Upper lobe of left lung (tissue), 6 donors: Measurements from ENCODE around the gene RTL1. TPM values are rescaled to one million over a fixed set of nuclear protein-coding genes. Genes with fewer than 3 reads are reported as not detected.

Experiments
- ATAC-seq, 2 donors: fragments of 200-7000 bp; cut with Tn5 transposase; one replicate each; pipeline ENCODE4 v1.9.1; 2022; ENCODE audit warnings: mild to moderate bottlenecking in 2 of 2, moderate library complexity in 2 of 2; ENCODE audit not compliant: low FRiP score in 2 of 2
- DNase-seq, 2 donors: peaks; one replicate each; pipeline ENCODE4 v3.0.0-alpha.2; 2019 to 2020
- H3K27ac ChIP-seq, 4 donors: fragments of 200-600 bp; sonication (generic); one replicate each; pipeline ENCODE4 v1.5.1; 2016 to 2019
- H3K27me3 ChIP-seq, 4 donors: fragments of 200-600 bp; sonication (generic); one replicate each; pipeline ENCODE4 v1.5.1; 2017 to 2019
- H3K36me3 ChIP-seq, 4 donors: fragments of 200-600 bp; sonication (generic); one replicate each; pipeline ENCODE4 v1.5.1; 2016 to 2019
- H3K4me1 ChIP-seq, 4 donors: fragments of 200-600 bp; sonication (generic); one replicate each; pipeline ENCODE4 v1.5.1; 2018 to 2019
- H3K4me3 ChIP-seq, 4 donors: fragments of 200-600 bp; sonication (generic); one replicate each; pipeline ENCODE4 v1.5.1; 2017 to 2019; ENCODE audit warnings: mild to moderate bottlenecking in 2 of 4, moderate library complexity in 1 of 4
- H3K9me3 ChIP-seq, 4 donors: fragments of 200-600 bp; sonication (generic); one replicate each; pipeline ENCODE4 v1.5.1; 2018 to 2019
- EP300 ChIP-seq, 4 donors: sonication (generic); formaldehyde crosslinking; IDR thresholded peaks; one replicate each; pipeline ENCODE4 v1.5.1; 2017; ENCODE audit warnings: antibody characterized with exemption in 4 of 4, control low read depth in 2 of 4
- POLR2A ChIP-seq, 4 donors: fragments of 450-650 bp; IDR thresholded peaks; one replicate each; pipeline ENCODE4 v1.5.1; 2016 to 2017; ENCODE audit warnings: antibody characterized with exemption in 4 of 4, mild to moderate bottlenecking in 2 of 4
- POLR2AphosphoS5 ChIP-seq, 2 donors: sonication (generic); formaldehyde crosslinking; IDR thresholded peaks; one replicate each; pipeline ENCODE4 v1.5.1; 2017; ENCODE audit warnings: antibody characterized with exemption in 2 of 2
- WGBS, 2 donors: methylation state at CpG; one replicate each; pipeline ENCODE4 v1.1.5; 2017 to 2018; 5-methylcytosine and 5-hydroxymethylcytosine counted together
- small RNA-seq, 4 donors: library from RNA; depleted of rRNA; stranded (forward); fragments of <200 nt; gene quantifications; one replicate each; pipeline ENCODE3, GENCODE V24; 2016
- total RNA-seq, 6 donors: library from RNA; depleted of rRNA in 4 of 6; stranded (reverse); fragments of >200 nt in 4 of 6; gene quantifications; one replicate each; pipeline versions ENCODE4 v1.1.0 to v1.2.1, GENCODE V29; 2016 to 2021
- TF ChIP-seq, protein P1 (sequence below), 6 experiments: fragments of 450-650 bp in 4 of 6; fragments of 200-600 bp in 2 of 6; sonication (generic) in 2 of 6; IDR thresholded peaks; one replicate each; pipeline ENCODE4 v1.5.1; 2016 to 2019; ENCODE audit warnings: antibody characterized with exemption in 6 of 6
- donor health status: DM: no; HTN: no; CAD: no; lungs with moderate emphysema.
- donor health status: DM: no; HTN: yes; CAD: no; lungs with severe emphysema.

Gene RTL1
- total RNA-seq, 6 donors from 2014 or later = not detected

DNA sequence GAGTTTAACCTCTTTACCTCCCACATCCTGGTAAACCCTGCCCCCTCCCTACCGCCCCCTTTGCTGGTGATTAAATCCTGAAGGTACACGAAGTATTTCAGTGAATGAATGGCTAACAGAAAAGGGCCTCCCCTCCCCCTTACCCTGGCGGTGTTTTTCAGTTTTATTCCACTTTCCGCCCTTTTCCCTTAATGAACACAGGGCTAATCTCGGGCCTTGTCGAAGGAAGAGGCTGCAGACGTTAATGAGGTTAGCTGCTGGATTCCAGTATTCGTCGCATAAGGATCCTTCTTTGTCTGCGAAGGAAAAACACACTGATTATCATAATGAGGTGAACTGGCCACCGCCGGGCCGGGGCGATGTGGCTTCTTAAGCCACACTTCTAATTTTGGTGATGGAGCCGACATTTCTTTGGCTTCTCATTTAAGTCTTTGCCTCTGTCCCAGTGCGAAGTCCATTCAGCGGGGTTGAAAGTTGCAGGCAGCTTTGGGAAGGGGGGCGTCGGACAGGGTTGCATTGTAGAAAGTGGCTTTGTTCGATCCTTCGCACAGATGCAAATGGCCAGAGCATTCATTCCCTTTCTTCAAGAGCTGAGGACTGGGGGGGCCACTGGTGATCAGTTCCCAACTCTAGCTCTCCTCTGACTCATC is 71.1 kb downstream of the RTL1 start:
- Histone ChIP-seq H3K27me3 (peaks cover 0 to 6% (median 0%) of the 10 kb centered on the region in 4 donors), H3K4me1 (no peaks in the 10 kb centered on the region), H3K4me3 (no peak overlapping the region), H3K27ac (no peak overlapping the region), H3K9me3 (peaks cover 0 to 8% (median 2%) of the 10 kb centered on the region in 4 donors), H3K36me3 (no peaks in the 10 kb centered on the region)
- WGBS, 2 donors = 80 to 83% methylated on average over 21 of the region's 21 CpGs
- no peak for DNase-seq
- TF ChIP-seq POLR2A (IDR thresholded peaks at IDR 0.05) (no peak), EP300 (IDR thresholded peaks at IDR 0.05) (no peak), POLR2AphosphoS5 (IDR thresholded peaks at IDR 0.05) (no peak)
- TF ChIP-seq, protein P1, sequence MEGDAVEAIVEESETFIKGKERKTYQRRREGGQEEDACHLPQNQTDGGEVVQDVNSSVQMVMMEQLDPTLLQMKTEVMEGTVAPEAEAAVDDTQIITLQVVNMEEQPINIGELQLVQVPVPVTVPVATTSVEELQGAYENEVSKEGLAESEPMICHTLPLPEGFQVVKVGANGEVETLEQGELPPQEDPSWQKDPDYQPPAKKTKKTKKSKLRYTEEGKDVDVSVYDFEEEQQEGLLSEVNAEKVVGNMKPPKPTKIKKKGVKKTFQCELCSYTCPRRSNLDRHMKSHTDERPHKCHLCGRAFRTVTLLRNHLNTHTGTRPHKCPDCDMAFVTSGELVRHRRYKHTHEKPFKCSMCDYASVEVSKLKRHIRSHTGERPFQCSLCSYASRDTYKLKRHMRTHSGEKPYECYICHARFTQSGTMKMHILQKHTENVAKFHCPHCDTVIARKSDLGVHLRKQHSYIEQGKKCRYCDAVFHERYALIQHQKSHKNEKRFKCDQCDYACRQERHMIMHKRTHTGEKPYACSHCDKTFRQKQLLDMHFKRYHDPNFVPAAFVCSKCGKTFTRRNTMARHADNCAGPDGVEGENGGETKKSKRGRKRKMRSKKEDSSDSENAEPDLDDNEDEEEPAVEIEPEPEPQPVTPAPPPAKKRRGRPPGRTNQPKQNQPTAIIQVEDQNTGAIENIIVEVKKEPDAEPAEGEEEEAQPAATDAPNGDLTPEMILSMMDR (IDR thresholded peaks at IDR 0.05) = no peak
- no peak for ATAC-seq

DNA sequence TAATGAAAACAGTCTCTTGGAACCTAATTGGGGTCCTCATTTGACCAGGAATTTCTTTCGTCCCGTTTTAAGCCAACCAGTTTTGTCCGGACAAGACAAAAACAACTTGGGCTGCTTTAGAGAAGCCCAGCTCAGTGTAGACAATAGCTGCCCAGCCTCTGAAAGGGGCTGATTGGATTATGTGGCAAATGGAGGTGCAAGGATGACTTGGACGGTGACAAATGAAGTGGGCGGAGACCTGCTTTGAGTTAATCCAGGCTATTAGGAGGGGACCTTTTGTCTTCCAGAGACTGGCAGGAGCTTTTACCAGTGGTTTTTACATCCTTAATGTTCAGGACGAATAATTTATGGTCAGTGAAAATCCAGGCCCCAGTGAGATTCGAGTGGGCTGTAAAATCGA is 72.8 kb downstream of the RTL1 start:
- 78 to 86% methylated on average over 8 of the region's 8 CpGs for WGBS, 2 donors
- H3K27me3 ChIP-seq = peaks cover 0 to 6% (median 0%) of the 10 kb centered on the region in 4 donors
- no peak for DNase-seq
- TF ChIP-seq, protein P1 (IDR thresholded peaks at IDR 0.05) = no peak
- TF ChIP-seq POLR2A (IDR thresholded peaks at IDR 0.05) (no peak), EP300 (IDR thresholded peaks at IDR 0.05) (no peak), POLR2AphosphoS5 (IDR thresholded peaks at IDR 0.05) (no peak)
- H3K9me3 ChIP-seq = peaks cover 0 to 9% (median 2%) of the 10 kb centered on the region in 4 donors
- ATAC-seq = no peak
- H3K4me3 ChIP-seq = no peak overlapping the region
- H3K27ac ChIP-seq = no peak overlapping the region
- H3K36me3 ChIP-seq = no peaks in the 10 kb centered on the region
- H3K4me1 ChIP-seq = peaks cover 0 to 13% (median 1%) of the 10 kb centered on the region in 4 donors

Small RNA genes lying within 50 kb of the gene (small RNA-seq; reads per million reads assigned to genes)
- gene MIR127 (0 reads per million in 4 donors), gene MIR136 (0 reads per million in 4 donors), gene MIR337 (0.18 to 0.77 (median 0.46) reads per million in 4 donors), gene MIR370 (0.18 to 0.57 (median 0.42) reads per million in 4 donors), gene MIR431 (0 reads per million in 4 donors), gene MIR432 (0 reads per million in 4 donors), gene MIR433 (0 reads per million in 4 donors), gene MIR493 (0.52 to 4.6 (median 2.0) reads per million in 4 donors), gene RF02145 (0 reads per million in 4 donors), gene SNORD112 (0 to 0.29 (median 0.10) reads per million in 4 donors), gene SNORD113-1 (0 reads per million in 4 donors), gene SNORD113-2 (0 reads per million in 4 donors), gene SNORD113-3 (3.9 to 17.9 (median 13.1) reads per million in 4 donors), gene SNORD113-4 (0.92 to 5.2 (median 1.6) reads per million in 4 donors), gene SNORD113-5 (8.4 to 69.6 (median 22.7) reads per million in 4 donors), gene SNORD113-6 (3.1 to 31.7 (median 20.4) reads per million in 4 donors), gene SNORD113-7 (20.9 to 127 (median 40.6) reads per million in 4 donors), gene SNORD113-8 (449 to 1,592 (median 973) reads per million in 4 donors), gene SNORD113-9 (11.4 to 25.9 (median 21.6) reads per million in 4 donors), gene SNORD114-1 (49.3 to 115 (median 70.6) reads per million in 4 donors), gene SNORD114-2 (0 reads per million in 4 donors), gene SNORD114-3 (31.9 to 72.2 (median 52.5) reads per million in 4 donors)

Other genes starting within 250 kb of the RTL1 start
- 1 to 10 TPM in 2 of 6 donors, not detected in 4; 1.7 to 1.8 TPM for gene DLK1, start 176.8 kb downstream of the RTL1 start, total RNA-seq
- gene MEG3, start 77.6 kb downstream of the RTL1 start, total RNA-seq = 10 to 100 TPM in 4 of 6 donors, 1 to 10 TPM in 2; 3.9 to 39.8 (median 17.5) TPM